Activated naive CD4-positive, alpha-beta T cell treated with anti-CD3 and anti-CD28 coated beads, Interleukin-2, amount 50 U/mL, for 72 hours (primary cell): ENCODE measurements around the gene ENC1. TPM values are rescaled to one million over a fixed set of nuclear protein-coding genes. Genes with fewer than 3 reads are reported as not detected.

Experiments
- ATAC-seq, 2 donors: fragments of 150-1000 bp; cut with Tn5 transposase; 2 replicates each; pipeline ENCODE4 v1.10.0; 2021; ENCODE audit warnings: mild to moderate bottlenecking in 2 of 2, moderate library complexity in 2 of 2
- DNase-seq, 2 donors: peaks; one replicate each; pipeline ENCODE4 v3.0.0; 2021 to 2022; ENCODE audit warnings: low spot score in 2 of 2
- H3K27ac Mint-ChIP-seq, 2 donors: one replicate each; pipeline ENCODE4 v1.8.0; 2022; ENCODE audit warnings: mild to moderate bottlenecking in 2 of 2, mixed read lengths in 2 of 2
- H3K36me3 Mint-ChIP-seq, 2 donors: one replicate each; pipeline ENCODE4 v1.8.0; 2022; ENCODE audit warnings: mixed read lengths in 2 of 2
- H3K9me3 Mint-ChIP-seq, 2 donors: one replicate each; pipeline ENCODE4 v1.8.0; 2022; ENCODE audit warnings: mixed read lengths in 2 of 2
- total RNA-seq, 2 donors: library from RNA; stranded (reverse); gene quantifications; one replicate each; pipeline ENCODE4 v1.2.3, GENCODE V29; 2022

ENC1 gene
- total RNA-seq, 2 donors from 2014 or later: 0.75 to 0.99 TPM

GRCh38 chr5:74605759-74606158 lies 34.8 kb downstream of the ENC1 start:
- H3K27ac Mint-ChIP-seq: no peak overlapping the region
- DNase-seq: no peak
- H3K36me3 Mint-ChIP-seq: no peaks in the 10 kb centered on the region
- no peaks in the 10 kb centered on the region for H3K9me3 Mint-ChIP-seq
- ATAC-seq: no peak

GRCh38 chr5:74603376-74603775 lies 37.2 kb downstream of the ENC1 start:
- H3K9me3 Mint-ChIP-seq: no peaks in the 10 kb centered on the region
- ATAC-seq (no peak), DNase-seq (no peak)
- no peak overlapping the region for H3K27ac Mint-ChIP-seq
- H3K36me3 Mint-ChIP-seq: no peaks in the 10 kb centered on the region

GRCh38 chr5:74599148-74599547 lies 41.4 kb downstream of the ENC1 start:
- no peaks in the 10 kb centered on the region for H3K9me3 Mint-ChIP-seq
- ATAC-seq (no peak), DNase-seq (no peak)
- no peak overlapping the region for H3K27ac Mint-ChIP-seq
- no peaks in the 10 kb centered on the region for H3K36me3 Mint-ChIP-seq

- H3K36me3 Mint-ChIP-seq: no peaks in the 10 kb centered on the region
- DNase-seq (no peak), ATAC-seq (no peak)
- H3K9me3 Mint-ChIP-seq: no peaks in the 10 kb centered on the region
- no peak overlapping the region for H3K27ac Mint-ChIP-seq
These were observed 41.8 kb downstream of the ENC1 start for GRCh38 chr5:74598731-74599130.

GRCh38 chr5:74596927-74597326 lies 43.6 kb downstream of the ENC1 start:
- DNase-seq: no peak
- Mint-ChIP-seq H3K36me3 (no peaks in the 10 kb centered on the region), H3K27ac (no peak overlapping the region), H3K9me3 (no peaks in the 10 kb centered on the region)
- no peak for ATAC-seq

- H3K27ac Mint-ChIP-seq: no peak overlapping the region
- H3K9me3 Mint-ChIP-seq: no peaks in the 10 kb centered on the region
- H3K36me3 Mint-ChIP-seq: no peaks in the 10 kb centered on the region
- DNase-seq (no peak), ATAC-seq (no peak)
These were observed 45.2 kb downstream of the ENC1 start for GRCh38 chr5:74595143-74595925.

- H3K27ac Mint-ChIP-seq: no peak overlapping the region
- ATAC-seq: no peak
- H3K9me3 Mint-ChIP-seq: no peaks in the 10 kb centered on the region
- no peak for DNase-seq
- no peaks in the 10 kb centered on the region for H3K36me3 Mint-ChIP-seq
These were observed 46.1 kb downstream of the ENC1 start for GRCh38 chr5:74594137-74595040.

GRCh38 chr5:74589204-74590056 lies 51.1 kb downstream of the ENC1 start:
- Mint-ChIP-seq H3K36me3 (no peaks in the 10 kb centered on the region), H3K27ac (no peak overlapping the region), H3K9me3 (no peaks in the 10 kb centered on the region)
- no peak for ATAC-seq
- DNase-seq: no peak

GRCh38 chr5:74588415-74588814 lies 52.1 kb downstream of the ENC1 start:
- DNase-seq: no peak
- Mint-ChIP-seq H3K27ac (no peak overlapping the region), H3K36me3 (no peaks in the 10 kb centered on the region), H3K9me3 (no peaks in the 10 kb centered on the region)
- ATAC-seq: no peak

- DNase-seq: no peak
- H3K36me3 Mint-ChIP-seq: no peaks in the 10 kb centered on the region
- H3K9me3 Mint-ChIP-seq: peaks cover 0 to 1% of the 10 kb centered on the region in 2 donors
- ATAC-seq: no peak
- no peak overlapping the region for H3K27ac Mint-ChIP-seq
These were observed 52.6 kb downstream of the ENC1 start for GRCh38 chr5:74587890-74588289.

GRCh38 chr5:74587300-74587699 lies 53.2 kb downstream of the ENC1 start:
- Mint-ChIP-seq H3K9me3 (peaks cover 0 to 6% of the 10 kb centered on the region in 2 donors), H3K27ac (no peak overlapping the region), H3K36me3 (no peaks in the 10 kb centered on the region)
- ATAC-seq (no peak), DNase-seq (no peak)

GRCh38 chr5:74586856-74587255 lies 53.7 kb downstream of the ENC1 start:
- Mint-ChIP-seq H3K36me3 (no peaks in the 10 kb centered on the region), H3K27ac (no peak overlapping the region), H3K9me3 (peaks cover 0 to 6% of the 10 kb centered on the region in 2 donors)
- no peak for DNase-seq
- ATAC-seq: no peak

- no peaks in the 10 kb centered on the region for H3K36me3 Mint-ChIP-seq
- ATAC-seq (no peak), DNase-seq (no peak)
- no peak overlapping the region for H3K27ac Mint-ChIP-seq
- H3K9me3 Mint-ChIP-seq: peaks cover 0 to 6% of the 10 kb centered on the region in 2 donors
These were observed 57.7 kb downstream of the ENC1 start for GRCh38 chr5:74582853-74583252.

- Mint-ChIP-seq H3K27ac (no peak overlapping the region), H3K9me3 (peaks cover 0 to 6% of the 10 kb centered on the region in 2 donors), H3K36me3 (no peaks in the 10 kb centered on the region)
- DNase-seq (no peak), ATAC-seq (peak in 1 of 2 donors; percentile 17)
These were observed 58.6 kb downstream of the ENC1 start for GRCh38 chr5:74581988-74582365.

GRCh38 chr5:74580729-74581109 lies 59.8 kb downstream of the ENC1 start:
- Mint-ChIP-seq H3K9me3 (peaks cover 0 to 6% of the 10 kb centered on the region in 2 donors), H3K36me3 (no peaks in the 10 kb centered on the region), H3K27ac (no peak overlapping the region)
- no peak for ATAC-seq
- DNase-seq: no peak

GRCh38 chr5:74579215-74579614 lies 61.3 kb downstream of the ENC1 start:
- Mint-ChIP-seq H3K9me3 (peaks cover 0 to 6% of the 10 kb centered on the region in 2 donors), H3K27ac (peak overlapping the region; percentile 90 to 94), H3K36me3 (no peaks in the 10 kb centered on the region)
- ATAC-seq: peak; percentile 88 to 89
- peak; percentile 70 to 80 for DNase-seq
